ENCODE results near the gene TYMS.

TYMS gene

DNA sequence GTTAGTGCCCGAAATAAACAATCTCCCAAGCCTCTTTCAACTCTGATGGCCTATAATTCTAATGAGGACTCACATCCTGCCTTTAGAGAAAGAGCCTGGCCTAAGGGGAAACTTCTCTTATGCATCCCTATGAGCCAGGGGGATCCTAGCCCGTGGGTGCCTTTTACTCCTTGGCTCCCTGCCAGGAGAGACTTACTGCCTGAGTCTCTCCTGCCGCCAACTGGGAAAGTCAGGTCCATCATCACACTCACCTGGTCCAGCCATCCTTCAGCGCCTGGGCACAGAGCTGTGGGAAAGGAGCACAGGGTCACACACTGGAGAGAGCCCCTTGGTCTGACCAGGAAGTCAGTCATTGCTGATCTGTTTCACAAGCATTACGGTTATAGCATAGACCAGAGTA, 30.9 kb downstream of the TYMS start:
- DNase-seq (ENCODE audit: extremely low spot score), result no peak
- CTCF ChIA-PET, result no interaction called here
- TF ChIP-seq ARNT (IDR thresholded peaks at IDR 0.05) (no peak), FOXK2 (IDR thresholded peaks at IDR 0.05) (no peak), LEF1 (IDR thresholded peaks at IDR 0.05; ENCODE audit: borderline replicate concordance) (no peak), SP1 (IDR thresholded peaks at IDR 0.05) (no peak), ELF4 (IDR thresholded peaks at IDR 0.05) (no peak), PKNOX1 (IDR thresholded peaks at IDR 0.05) (no peak), ZNF384 (IDR thresholded peaks at IDR 0.05) (no peak), HDGF (IDR thresholded peaks at IDR 0.05; ENCODE audit: borderline replicate concordance) (no peak), BHLHE40 (IDR thresholded peaks at IDR 0.05; ENCODE audit: borderline replicate concordance) (no peak), FOXM1 (IDR thresholded peaks at IDR 0.05; ENCODE audit: borderline replicate concordance) (no peak), TARDBP (IDR thresholded peaks at IDR 0.05) (no peak), L3MBTL2 (conservative IDR thresholded peaks at IDR 0.05) (no peak), SUZ12 (IDR thresholded peaks at IDR 0.05) (no peak), FOXA1 (IDR thresholded peaks at IDR 0.05) (no peak), NFRKB (IDR thresholded peaks at IDR 0.05) (no peak), CTBP1 (IDR thresholded peaks at IDR 0.05; ENCODE audit: borderline replicate concordance) (no peak)
- POLR2A ChIA-PET, result no interaction called here

- ChIA-PET CTCF (no interaction called here), POLR2A (no interaction called here)
- TF ChIP-seq ELF4 (IDR thresholded peaks at IDR 0.05), result no peak
- no peak for TF ChIP-seq FOXA1 (IDR thresholded peaks at IDR 0.05)
- TF ChIP-seq SP1 (IDR thresholded peaks at IDR 0.05), result no peak
- no peak for TF ChIP-seq SUZ12 (IDR thresholded peaks at IDR 0.05)
- TF ChIP-seq PKNOX1 (IDR thresholded peaks at IDR 0.05), result no peak
- no peak for TF ChIP-seq BHLHE40 (IDR thresholded peaks at IDR 0.05; ENCODE audit: borderline replicate concordance)
- TF ChIP-seq FOXK2 (IDR thresholded peaks at IDR 0.05), result no peak
- DNase-seq (ENCODE audit: extremely low spot score), result no peak
Observed at GRCh38 chr18:692824-693223, 35.4 kb downstream of the TYMS start.

DNA sequence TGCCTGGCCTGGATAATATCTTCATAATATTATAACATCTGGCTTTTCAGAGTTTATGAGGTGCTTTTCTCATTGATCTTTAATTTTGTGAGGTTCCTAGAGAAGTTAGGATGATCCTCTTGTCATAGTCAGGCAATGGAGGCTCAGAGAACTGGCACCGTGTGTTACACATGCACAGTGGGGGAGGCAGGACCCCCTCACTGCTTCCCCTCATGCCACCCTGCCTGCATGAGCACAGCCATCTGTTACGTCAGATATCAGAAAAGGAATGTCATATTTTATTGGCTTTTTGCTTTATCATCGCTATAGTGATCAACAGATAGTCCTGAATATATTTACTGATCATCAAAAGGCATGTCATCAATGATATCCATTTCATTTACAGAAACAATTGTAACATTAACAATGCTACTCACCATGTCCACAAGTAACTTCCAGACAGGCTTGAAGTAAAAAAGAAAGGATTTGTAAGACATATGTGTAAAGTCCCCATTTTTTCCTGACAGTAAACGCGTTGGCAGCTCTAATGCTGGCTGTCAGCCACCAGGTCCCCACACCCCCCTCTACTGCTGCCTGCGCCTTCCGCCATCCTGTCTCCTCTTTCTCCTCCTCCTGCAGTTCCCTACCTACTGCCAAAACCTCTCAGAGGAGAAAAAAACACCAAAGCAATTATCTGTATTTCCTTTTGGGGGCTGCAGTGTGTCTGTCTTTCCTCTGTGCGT, 36.2 kb downstream of the TYMS start:
- CTCF ChIA-PET, result no interaction called here
- POLR2A ChIA-PET, result no interaction called here
- TF ChIP-seq ELF4 (IDR thresholded peaks at IDR 0.05) (no peak), LEF1 (IDR thresholded peaks at IDR 0.05; ENCODE audit: borderline replicate concordance) (no peak), SP1 (IDR thresholded peaks at IDR 0.05) (no peak), ZNF384 (IDR thresholded peaks at IDR 0.05) (no peak), NFRKB (IDR thresholded peaks at IDR 0.05) (no peak), FOXM1 (IDR thresholded peaks at IDR 0.05; ENCODE audit: borderline replicate concordance) (no peak), ARNT (IDR thresholded peaks at IDR 0.05) (no peak)
- DNase-seq (ENCODE audit: extremely low spot score), result no peak

- TF ChIP-seq TARDBP (IDR thresholded peaks at IDR 0.05) (no peak), ELF4 (IDR thresholded peaks at IDR 0.05) (no peak), SP1 (IDR thresholded peaks at IDR 0.05) (no peak), BHLHE40 (IDR thresholded peaks at IDR 0.05; ENCODE audit: borderline replicate concordance) (no peak), LEF1 (IDR thresholded peaks at IDR 0.05; ENCODE audit: borderline replicate concordance) (no peak), ZNF384 (IDR thresholded peaks at IDR 0.05) (no peak), HDGF (IDR thresholded peaks at IDR 0.05; ENCODE audit: borderline replicate concordance) (no peak), L3MBTL2 (conservative IDR thresholded peaks at IDR 0.05) (no peak), ARNT (IDR thresholded peaks at IDR 0.05) (no peak), PKNOX1 (IDR thresholded peaks at IDR 0.05) (no peak), FOXM1 (IDR thresholded peaks at IDR 0.05; ENCODE audit: borderline replicate concordance) (no peak), NFRKB (IDR thresholded peaks at IDR 0.05) (no peak), FOXK2 (IDR thresholded peaks at IDR 0.05) (no peak), CTBP1 (IDR thresholded peaks at IDR 0.05; ENCODE audit: borderline replicate concordance) (no peak), FOXA1 (IDR thresholded peaks at IDR 0.05) (no peak), SUZ12 (IDR thresholded peaks at IDR 0.05) (no peak)
- no peak for DNase-seq (ENCODE audit: extremely low spot score)
- ChIA-PET POLR2A (no interaction called here), CTCF (no interaction called here)
Observed at GRCh38 chr18:697012-697411, 39.6 kb downstream of the TYMS start.

GRCh38 chr18:697800-698199, 40.3 kb downstream of the TYMS start:
- TF ChIP-seq L3MBTL2 (conservative IDR thresholded peaks at IDR 0.05), result no peak
- CTCF ChIA-PET, result interaction anchor here (0.6 kb wide), 1 partner anchor 134 kb away, joined by 3 read pairs; no protein-coding TSS in a partner anchor
- POLR2A ChIA-PET, result no interaction called here
- no peak for DNase-seq (ENCODE audit: extremely low spot score)

GRCh38 chr18:703213-703967, 45.9 kb downstream of the TYMS start:
- DNase-seq (ENCODE audit: extremely low spot score), result no peak
- ChIA-PET POLR2A (interaction anchor here (0.6 to 1.2 kb wide), 2 partner anchors 9 to 20 kb away, joined by 3 read pairs; partner anchors contain the start of gene ENOSF1), CTCF (interaction anchor here (0.8 kb wide), 1 partner anchor 9 kb away, joined by 4 read pairs; the partner anchor contains the start of gene ENOSF1)
- no peak for TF ChIP-seq SUZ12 (IDR thresholded peaks at IDR 0.05)
- no peak for TF ChIP-seq NFRKB (IDR thresholded peaks at IDR 0.05)
- no peak for TF ChIP-seq ARNT (IDR thresholded peaks at IDR 0.05)
- TF ChIP-seq SP1 (IDR thresholded peaks at IDR 0.05), result no peak
- TF ChIP-seq TARDBP (IDR thresholded peaks at IDR 0.05), result no peak
- TF ChIP-seq L3MBTL2 (conservative IDR thresholded peaks at IDR 0.05), result no peak
- no peak for TF ChIP-seq ELF4 (IDR thresholded peaks at IDR 0.05)
- no peak for TF ChIP-seq BHLHE40 (IDR thresholded peaks at IDR 0.05; ENCODE audit: borderline replicate concordance)

All from HEK293T (cell line).